Measurements from ENCODE around the gene PLCB4.
"Not testable (repeated sequence)": the region's sequence is repeated elsewhere in the genome, so short reads cannot be mapped to it uniquely, and the experiment has no call there.

The PLCB4 gene

DNA sequence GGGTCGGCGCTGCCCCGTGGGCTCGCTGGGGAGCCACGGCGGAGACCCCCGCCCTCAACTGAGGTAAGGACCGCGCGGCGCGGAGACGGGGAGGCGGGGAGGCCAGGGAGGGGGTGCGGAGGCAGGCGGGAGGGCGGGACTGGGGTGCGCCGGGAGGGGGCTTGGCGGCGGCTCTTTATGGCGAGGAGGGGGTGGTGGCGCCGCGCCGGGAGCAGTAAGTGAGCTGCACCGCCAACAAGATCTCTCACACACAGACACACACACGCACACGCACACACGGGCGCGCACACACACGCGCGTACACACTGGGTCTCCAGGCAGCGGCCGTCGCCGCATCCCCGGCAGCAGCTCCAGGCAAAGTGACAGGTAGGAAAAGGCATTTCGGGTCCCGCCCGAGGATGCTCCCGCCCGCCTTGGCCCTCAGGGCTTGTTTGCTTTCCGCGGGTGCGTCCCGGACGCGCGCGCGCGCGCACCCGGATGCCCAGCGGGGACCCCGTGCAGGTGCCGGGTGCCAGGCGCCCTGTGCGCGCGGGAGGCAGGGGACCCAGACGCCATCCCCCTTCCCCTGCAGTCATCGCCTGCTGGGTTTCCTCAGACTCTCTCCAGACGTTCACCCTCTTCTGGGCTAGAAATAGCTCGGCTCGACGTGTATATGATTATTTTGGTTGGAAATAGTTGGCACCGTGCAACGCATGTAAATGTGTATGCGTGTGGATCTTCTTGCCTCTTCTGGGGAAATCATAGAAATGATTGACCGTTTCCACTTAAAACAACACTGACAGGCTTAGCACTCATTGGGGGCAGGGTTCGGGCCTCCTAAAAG, at the start of gene PLCB4:
TSS of gene PLCB4 (plus strand) at position 247 of the 823 bp plus-strand sequence. CDS start 238,728 bp downstream, outside the sequence.
- DNase-seq: no peak

DNA sequence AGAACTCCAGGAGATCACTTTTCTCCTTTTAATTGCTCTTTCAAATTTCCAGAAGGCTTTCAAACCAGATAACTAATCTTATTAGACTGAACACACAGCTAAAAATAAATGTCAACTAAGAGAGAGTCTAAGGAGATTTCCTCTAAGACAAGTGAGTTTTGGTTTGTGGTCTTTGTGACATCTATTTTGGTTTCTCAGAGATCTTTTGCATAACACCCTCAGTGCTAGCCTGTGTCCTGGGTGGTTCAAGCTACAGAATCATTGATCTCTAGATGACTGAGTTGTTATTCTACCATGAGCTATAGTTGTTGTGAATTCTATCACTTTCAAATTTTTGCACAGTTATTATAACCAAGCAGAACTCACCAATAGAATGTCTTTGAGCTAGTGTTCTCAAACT, 49.1 kb upstream of the PLCB4 start:
- DNase-seq: no peak

DNA sequence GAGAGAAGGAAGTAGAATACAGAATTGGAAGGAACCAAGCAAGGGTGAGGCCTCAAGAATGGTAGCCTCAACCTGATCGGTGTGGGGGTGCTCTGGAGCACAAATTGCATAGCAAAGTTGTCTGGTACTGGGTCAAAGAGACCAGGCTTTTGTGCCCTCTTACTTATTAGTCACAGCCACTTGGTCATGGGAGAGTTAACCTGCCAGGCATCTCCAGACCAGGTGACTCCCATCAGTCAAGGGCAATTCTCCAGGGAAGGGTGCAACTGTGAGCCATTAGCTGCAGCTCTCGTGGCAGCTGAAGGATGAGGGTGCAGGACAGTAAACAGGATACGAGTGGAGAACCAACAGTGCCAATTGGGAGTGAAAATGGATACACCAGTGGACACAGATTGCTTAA, 47.7 kb upstream of the PLCB4 start:
- DNase-seq: no peak

DNA sequence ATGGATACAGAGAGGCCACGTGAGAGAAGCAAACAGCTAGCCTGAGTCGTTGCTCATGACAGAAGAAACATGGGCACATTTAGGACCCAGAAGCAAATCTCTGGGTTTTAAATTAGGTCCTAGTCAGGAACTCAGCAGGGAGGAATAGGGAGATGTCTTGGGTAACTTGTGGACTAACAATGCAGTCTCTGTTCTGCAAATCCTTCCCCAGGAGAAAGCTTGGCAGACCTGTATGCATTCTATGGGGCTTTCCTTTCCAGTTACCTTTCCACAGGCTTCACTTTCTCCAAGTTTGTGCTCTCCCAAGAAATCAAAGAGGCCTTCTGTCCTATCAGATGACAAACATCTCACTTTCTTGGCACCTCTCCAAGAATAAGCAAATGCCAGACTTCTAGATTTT, 47.2 kb upstream of the PLCB4 start:
- no peak for DNase-seq

DNA sequence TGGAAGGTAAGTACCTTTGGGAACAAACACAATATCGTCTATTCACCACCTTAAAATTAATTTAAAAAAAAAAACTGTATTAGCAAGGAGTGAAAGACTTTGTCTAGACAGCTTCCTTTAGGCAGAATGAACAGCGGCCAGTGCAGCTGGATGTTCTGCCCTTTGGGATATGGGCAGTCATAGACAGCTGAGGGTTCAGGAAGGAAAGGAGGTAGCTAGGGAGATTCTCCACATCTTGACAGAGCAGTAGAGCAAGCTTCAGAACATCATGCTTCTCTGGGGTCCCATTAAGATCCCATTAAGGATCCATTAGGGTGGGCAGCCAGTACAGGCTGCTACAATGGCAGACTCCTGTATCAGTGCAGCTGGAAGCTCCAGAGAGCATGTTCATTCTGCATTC, 46.5 kb upstream of the PLCB4 start:
- no peak for DNase-seq

DNA sequence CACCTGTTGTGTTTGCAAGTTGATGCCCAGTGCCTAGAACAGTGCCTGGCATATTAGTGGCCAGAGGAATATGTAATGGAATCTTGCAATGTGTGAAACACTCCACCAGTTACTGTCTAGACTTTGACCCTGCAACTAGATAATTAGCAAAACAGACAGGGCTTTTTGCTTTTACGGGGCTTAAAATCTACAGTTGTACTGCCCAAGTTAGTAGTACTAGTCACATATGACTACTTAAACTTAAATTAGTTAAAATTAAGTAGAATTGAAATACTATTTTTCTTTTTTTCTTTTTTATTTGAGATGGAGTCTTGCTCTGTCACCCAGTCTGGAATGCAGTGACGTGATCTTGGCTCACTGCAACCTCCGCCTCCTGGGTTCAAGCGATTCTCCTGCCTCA, 44.3 kb upstream of the PLCB4 start:
- DNase-seq: no peak

DNA sequence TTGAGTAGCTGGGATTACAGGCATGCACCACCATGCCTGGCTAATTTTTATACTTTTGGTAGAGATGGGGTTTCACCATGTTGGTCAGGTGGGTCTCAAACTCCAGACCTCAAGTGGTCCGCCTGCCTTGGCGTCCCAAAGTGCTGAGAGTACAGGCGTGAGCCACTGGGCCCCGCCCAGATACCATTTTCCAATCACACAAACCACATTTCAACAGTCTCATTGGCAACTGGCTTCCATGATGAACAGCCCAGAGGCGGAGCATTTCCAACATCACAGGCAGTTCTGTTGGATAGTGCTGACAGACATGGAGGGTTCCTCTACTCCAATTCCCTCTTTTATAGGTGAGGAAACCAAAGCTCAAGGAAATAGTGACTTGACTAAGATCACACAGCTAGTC, 43.9 kb upstream of the PLCB4 start:
- no peak for DNase-seq

DNA sequence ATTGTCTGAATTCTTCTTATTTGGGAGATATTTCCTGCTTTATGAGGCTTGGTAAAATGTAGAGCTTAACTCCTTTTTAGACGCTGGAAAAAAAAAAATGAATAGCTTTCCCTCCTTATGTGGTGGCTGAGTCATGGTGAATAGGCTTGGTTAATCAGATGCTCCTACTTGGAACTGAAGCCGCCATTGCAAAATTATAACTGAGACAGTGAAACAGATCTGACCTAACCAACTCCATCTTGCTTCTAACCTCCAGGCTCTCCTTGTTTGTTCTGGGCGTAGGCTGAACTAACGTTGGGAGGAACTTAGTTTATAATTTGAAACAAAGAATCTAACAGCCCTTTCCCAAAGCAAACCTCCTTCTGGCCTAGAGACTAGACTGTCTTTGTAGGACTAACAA, 43.2 kb upstream of the PLCB4 start:
- DNase-seq: no peak

DNA sequence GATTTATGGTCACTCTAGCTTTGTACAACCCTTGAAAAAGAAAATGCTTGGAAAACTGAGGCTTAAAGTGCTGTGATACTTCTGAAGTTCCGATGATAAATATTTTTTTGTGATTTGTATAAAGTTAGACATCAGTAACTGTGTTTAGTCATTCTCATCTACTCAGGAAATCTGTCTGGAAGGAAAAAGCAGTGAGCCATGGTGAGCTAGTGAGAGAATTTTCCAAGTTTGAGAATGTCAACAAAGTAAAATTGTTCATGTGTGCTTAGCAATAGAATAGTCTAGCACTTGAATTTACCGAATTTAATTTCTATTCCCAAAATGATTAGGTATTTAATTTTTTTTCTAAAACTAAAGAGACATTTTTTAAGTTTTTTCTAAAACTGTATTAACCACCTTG, 41.3 kb upstream of the PLCB4 start:
- no peak for DNase-seq

DNA sequence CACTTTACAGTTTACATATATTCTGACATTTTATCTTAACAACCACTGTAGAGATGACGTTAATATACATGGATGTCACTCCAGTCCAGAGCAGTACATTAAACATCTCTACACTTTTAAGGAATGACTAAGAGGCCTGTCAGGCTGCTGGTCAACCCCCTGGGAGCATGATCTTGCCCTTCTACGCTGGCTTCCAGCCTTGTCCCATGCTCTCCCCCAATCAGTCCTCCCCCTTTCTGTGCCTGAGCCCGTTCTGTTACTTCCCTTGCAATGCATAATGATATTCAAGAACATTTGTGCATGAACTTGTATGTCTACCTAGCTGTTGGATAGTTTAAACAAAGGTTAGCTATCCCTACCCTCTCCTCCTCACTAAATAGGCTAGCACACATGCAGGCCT, 40.5 kb upstream of the PLCB4 start:
- no peak for DNase-seq

DNA sequence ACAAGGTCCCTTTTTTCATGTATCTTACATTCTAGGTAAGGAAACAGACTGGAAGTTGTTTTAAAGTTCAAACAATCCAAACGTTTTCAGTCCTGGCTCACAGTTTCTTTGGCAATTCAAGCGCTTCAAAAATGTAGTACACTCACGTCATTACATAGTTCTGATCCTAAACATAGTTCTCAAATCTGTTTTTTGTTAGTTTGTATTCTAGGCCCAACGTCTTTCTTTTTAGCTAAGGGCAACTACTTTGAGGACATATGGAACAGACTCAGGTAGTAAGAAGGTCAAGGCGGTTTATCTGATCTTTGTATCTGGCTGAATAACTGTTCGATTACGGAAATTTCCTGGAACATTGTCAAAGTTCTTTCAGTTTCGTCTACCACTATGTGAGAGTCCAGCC, 36.9 kb upstream of the PLCB4 start:
- DNase-seq: no peak

DNA sequence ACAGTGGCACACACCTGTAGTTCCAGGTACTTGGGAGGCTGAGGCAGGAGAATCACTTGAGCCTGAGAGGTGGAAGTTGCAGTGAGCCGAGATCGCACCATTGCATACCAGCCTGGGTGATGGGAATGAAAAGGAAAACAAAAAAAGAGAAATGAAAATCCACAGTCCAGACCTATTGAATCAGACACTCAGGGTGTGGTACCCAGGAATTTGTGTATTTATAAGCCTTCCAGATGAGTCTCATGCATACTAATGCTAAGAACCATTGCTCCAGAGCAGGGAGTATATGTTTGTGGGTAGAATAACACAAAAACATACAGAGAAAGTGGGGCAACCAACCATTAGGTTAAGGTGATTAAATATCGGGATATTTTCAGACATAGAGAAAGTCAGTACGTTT, 36.1 kb upstream of the PLCB4 start:
- DNase-seq: no peak

DNA sequence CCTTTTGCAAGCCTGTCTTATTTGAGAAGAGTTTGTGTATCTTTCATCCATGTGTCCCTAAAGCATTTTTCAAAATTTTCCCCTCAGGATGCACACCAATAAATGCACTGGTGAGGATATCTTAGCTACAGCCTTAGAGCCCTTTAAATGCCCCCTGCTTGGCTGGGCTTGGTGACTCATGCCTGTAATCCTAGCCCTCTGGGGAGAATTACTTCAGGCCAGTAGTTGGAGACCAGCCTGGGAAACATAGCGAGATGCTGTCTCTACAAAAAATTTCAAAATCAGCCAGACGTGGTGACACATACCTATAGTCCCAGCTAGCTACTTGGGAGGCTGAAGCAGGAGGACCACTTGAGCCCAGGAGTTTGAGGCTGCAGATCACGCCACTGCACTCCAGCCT, 33.8 kb upstream of the PLCB4 start:
- no peak for DNase-seq

DNA sequence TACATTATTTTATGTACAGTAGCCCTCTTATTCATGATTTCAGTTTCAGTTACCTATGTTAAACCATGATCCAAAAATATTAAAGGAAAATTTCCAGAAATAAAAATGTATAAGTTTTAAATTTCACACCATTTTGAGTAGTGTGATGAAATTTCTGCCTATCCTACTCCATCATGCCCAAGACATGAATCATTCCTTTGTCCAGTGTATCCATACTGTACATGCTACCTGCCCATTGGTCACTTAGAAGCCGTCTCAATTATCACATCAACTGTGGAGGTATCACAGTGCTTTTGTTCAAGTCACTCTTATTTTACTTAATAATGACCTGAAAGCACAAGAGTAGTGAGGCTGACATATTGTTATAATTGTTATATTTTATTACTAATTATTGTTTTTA, 32.3 kb upstream of the PLCB4 start:
- DNase-seq: no peak

DNA sequence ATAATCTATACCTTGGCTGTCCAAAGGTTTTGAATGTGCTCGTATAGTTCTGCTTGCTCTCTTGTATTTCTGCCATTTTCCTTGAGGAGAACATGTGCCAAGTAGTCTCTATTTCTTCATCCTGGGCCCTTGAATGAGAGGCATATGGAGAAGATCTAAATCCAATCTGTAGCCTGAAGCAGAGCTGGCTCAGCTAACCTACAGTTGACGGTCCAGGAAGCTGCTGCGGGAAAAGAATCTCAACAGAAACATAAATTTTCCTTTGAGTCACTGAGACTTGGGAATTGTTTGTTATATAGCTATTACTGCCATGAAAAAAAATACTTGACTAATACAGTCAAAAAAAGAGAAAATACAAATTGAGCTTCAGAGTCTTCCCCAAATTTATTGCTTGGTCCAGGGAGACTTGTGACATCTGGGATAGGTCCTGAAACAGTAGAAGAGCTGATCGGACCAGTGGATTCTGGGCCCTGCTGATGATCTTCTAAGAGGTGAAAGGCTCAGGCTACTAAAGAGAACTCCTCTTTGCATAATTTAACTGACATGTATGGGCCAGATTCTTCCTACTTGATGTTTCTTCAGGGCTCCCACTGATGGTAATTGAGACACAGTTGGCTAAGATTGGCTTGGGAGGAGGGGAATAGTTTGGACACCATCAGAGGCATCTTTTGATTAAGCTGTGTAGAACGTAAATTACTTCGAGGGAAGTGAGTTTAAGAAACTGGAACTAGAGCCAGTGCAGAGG, 29.9 kb upstream of the PLCB4 start:
- DNase-seq: no peak

DNA sequence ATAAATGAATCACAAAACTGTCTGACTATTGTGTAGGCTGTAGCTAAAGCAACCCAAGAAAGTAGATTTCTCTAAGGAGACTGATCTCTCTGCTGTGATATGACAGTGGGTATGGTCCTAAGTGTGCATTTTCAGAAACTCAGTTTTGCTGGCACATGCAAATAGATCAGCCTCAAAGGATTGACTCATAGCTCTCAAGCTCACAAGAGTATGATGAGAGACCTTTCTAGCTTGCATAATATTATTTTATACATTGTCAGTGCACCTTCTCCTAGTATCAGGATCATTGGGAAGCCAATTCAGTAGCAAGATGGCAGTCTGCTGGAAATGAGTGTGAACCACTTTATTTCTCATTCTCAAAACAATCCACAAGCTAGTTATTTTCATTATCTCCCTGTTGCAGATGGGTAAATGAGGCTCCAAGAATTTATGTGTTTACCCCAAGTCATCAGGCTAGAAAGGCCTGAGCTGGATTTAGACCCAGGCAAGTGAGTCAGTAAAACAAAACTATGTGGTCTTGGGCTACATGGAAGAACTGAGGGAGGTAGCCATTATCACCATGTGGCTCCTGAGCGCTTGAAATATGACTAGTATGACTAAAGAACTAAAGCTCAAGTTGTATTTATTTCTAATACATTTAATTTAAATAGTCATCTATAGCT, 27.9 kb upstream of the PLCB4 start:
- no peak for DNase-seq

DNA sequence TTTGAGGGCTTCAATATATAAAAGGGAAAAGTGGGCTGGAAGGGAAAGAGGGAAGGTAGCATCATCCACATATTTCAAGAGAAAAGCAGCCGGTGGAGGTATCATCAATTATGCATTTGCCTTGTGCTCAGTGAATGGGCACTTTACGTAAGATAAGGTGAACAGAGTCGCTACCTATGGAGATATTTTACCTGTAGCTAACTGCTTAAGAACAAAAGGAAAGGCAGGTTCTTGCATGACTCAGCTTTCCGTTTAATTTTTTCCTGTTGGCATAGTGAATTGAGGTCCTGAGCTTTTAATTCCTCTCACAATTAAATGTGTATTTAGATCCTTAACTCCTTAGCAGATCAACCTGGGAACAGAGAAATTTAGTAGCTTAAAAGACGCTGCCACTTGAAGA, 25.5 kb upstream of the PLCB4 start:
- DNase-seq: no peak

DNA sequence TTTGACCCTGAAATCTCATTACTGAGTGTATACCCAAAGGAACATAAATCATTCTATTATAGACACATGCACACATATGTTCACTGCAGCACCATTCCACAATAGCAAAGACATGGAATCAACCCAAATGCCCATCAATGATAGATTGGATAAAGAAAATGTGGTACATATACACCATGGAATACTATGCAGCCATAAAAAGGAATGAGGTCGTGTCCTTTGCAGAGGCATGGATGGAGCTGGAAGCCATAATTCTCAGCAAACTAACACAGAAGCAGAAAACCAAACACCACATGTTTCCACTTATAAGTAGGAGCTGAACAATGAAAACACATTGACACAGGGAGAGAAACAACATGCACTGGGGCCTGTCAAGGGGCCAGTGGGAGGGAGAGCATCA, 21.0 kb upstream of the PLCB4 start:
- DNase-seq: not testable (repeated sequence)

DNA sequence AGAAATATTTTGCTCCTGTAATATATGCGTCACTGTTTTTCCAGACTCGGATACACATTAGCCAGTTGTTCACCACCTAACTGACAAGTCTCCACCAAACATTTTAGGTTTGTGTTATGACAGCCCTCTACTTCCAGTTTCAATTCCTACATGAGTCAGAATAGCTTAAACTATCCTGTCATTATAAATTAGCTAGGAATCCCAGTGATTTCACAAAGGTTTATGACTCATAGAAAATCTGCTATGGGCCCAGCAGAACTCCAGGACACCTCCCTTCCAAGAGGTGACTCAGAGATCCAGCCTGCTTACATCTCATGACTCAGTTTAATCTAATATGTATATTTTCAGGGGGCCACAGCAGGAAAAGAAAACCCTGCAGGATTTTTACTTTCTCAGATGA, 17.4 kb upstream of the PLCB4 start:
- DNase-seq: no peak

DNA sequence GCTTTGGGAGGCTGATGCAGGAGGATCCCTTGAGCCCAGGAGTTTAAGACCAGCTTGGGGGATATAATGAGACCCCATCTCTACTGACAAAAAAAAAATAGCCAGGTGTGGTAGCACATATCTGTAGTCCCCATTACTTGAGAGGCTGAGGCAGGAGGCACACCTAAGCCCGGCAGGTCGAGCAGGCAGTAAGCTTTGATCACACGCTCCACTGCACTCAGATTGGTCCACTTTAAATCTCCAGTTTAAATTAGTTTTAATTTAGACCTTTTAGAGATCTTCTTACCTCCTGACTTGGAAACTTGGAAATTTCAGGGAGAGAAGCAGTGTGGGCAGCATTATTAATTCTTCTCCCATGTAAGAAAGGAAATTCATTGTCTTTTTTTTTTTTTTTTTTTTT, 16.8 kb upstream of the PLCB4 start:
- no peak for DNase-seq

DNA sequence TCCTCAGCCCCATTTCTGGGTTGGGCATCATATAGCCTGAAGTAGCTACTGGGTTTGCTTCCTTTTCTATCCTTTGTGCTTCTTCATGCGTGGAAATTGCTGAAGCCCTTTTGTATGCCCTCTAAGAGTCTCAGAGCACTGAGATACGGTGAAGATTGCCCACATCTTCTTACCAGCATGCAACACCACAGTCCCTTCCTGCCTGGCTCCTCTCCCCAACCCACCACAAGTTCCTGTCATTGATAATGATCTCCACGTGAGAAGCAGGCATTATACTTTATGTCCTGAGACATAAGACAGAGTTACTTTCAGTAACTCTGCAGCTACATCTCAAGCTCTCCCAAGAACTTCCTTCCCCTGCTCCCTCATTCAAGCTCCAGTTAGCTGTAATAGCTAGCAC, 15.8 kb upstream of the PLCB4 start:
- DNase-seq: no peak

DNA sequence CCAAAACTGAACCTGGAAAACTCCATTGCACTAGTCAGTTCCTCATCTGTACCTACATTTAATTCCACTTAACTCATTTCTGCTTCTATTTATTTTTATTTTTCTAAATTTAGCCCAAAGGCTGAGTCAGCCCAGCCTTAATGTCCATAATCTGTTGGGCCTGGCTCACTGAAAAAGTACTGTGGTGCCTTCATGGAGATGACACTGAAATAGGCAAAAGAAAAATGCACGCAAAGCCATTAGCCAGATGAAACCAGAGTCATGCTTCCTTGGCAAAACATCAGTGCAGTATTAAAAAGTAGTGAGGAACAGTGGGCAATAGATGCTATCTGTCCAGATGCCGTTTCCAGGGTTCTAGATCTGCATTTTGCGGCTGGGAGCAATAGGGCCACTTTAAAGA, 14.7 kb upstream of the PLCB4 start:
- DNase-seq: no peak

DNA sequence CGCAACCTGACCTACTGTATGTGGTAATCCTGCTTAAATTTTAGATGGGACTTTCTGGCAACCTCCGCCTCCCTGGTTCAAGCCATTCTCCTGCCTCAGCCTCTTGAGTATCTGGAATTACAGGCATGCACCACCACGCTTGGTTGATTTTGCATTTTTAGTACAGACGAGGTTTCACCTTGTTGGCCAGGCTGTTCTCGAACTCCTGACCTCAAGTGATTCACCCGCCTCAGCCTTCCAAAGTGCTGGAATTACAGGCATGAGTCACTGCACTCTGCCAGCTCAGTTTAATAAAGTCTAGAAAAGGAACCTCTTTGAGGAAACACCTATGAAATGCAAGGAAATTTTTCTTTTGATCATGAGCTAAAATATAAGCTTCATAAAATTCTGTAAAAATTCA, 9.0 kb upstream of the PLCB4 start:
- no peak for DNase-seq

DNA sequence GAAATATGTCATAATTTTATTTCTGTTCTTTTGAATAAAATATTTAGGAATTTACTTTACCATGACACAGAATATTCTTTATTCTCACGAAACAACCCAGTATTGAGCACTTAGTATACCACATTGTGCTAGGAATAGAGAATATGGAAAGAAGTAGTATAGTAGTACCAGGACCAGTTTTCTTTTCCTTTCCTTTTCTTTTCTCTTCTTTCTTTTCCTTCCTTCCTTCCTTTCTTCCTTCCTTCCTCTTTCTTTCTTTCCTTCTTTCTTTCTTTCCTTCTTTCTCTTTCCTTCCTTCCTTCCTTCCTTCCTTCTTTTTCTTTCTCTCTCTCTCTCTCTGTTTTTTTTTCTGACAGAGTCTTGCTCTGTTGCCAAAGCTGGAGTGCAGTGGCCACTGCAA, 7.5 kb upstream of the PLCB4 start:
- DNase-seq: no peak

All from AML-193 (cell line).